ENCODE data around the gene SCARB1. TPM values are rescaled to one million over a fixed set of nuclear protein-coding genes. Genes with fewer than 3 reads are reported as not detected.

SCARB1 gene
- total RNA-seq, 1 donor from 2014 or later, result 4.3 TPM

GRCh38 chr12:124737040-124737419, 126.6 kb downstream of the SCARB1 start:
- no peak for DNase-seq (ENCODE audit: low spot score)
- Histone ChIP-seq H3K4me1 (peaks cover 14% of the 10 kb centered on the region), H3K27me3 (no peaks in the 10 kb centered on the region), H2AFZ (replicated peaks) (no peak overlapping the region), H3K79me2 (ENCODE audit: low read depth) (no peaks in the 10 kb centered on the region), H3K4me2 (no peak overlapping the region), H4K20me1 (ENCODE audit: low read depth) (peaks cover 3% of the 10 kb centered on the region), H3K36me3 (no peaks in the 10 kb centered on the region), H3K27ac (no peak overlapping the region), H3K9ac (no peak overlapping the region), H3K4me3 (no peak overlapping the region), H3K9me3 (ENCODE audit: low read depth) (no peaks in the 10 kb centered on the region), H3F3A (ENCODE audit: low read depth) (peaks cover 32% of the 10 kb centered on the region)
- Mint-ChIP-seq H3K4me3 (no peak overlapping the region), H3K27me3 (ENCODE audit: insufficient read depth, low read depth) (peaks cover 56% of the 10 kb centered on the region), H3K27ac (peak overlapping the region; percentile 50), H3K9me3 (peaks cover 16% of the 10 kb centered on the region), H3K4me1 (peaks cover 63% of the 10 kb centered on the region), H3K36me3 (no peaks in the 10 kb centered on the region)
- no peak for TF ChIP-seq EZH2 (IDR thresholded peaks at IDR 0.05)
- no peak for TF ChIP-seq EZH2phosphoT487 (IDR thresholded peaks at IDR 0.05)
- TF ChIP-seq CTCF (IDR thresholded peaks at IDR 0.05), result no peak

GRCh38 chr12:124736115-124737039, 127.3 kb downstream of the SCARB1 start:
- Histone ChIP-seq H3K4me3 (no peak overlapping the region), H2AFZ (replicated peaks) (no peak overlapping the region), H3K27me3 (no peaks in the 10 kb centered on the region), H3K9ac (no peak overlapping the region), H3F3A (ENCODE audit: low read depth) (peaks cover 32% of the 10 kb centered on the region), H3K27ac (no peak overlapping the region), H3K36me3 (no peaks in the 10 kb centered on the region), H4K20me1 (ENCODE audit: low read depth) (peaks cover 3% of the 10 kb centered on the region), H3K4me2 (no peak overlapping the region), H3K4me1 (peaks cover 14% of the 10 kb centered on the region), H3K79me2 (ENCODE audit: low read depth) (no peaks in the 10 kb centered on the region), H3K9me3 (ENCODE audit: low read depth) (no peaks in the 10 kb centered on the region)
- H3K27me3 Mint-ChIP-seq (ENCODE audit: insufficient read depth, low read depth), result peaks cover 55% of the 10 kb centered on the region
- no peak for DNase-seq (ENCODE audit: low spot score)
- H3K4me3 Mint-ChIP-seq, result no peak overlapping the region
- no peak overlapping the region for H3K27ac Mint-ChIP-seq
- TF ChIP-seq EZH2phosphoT487 (IDR thresholded peaks at IDR 0.05), result no peak
- TF ChIP-seq EZH2 (IDR thresholded peaks at IDR 0.05), result no peak
- TF ChIP-seq CTCF (IDR thresholded peaks at IDR 0.05), result no peak
- peaks cover 62% of the 10 kb centered on the region for H3K4me1 Mint-ChIP-seq
- peaks cover 18% of the 10 kb centered on the region for H3K9me3 Mint-ChIP-seq
- no peaks in the 10 kb centered on the region for H3K36me3 Mint-ChIP-seq

- Histone ChIP-seq H3K79me2 (ENCODE audit: low read depth) (no peaks in the 10 kb centered on the region), H3K4me2 (peak overlapping the region; percentile 59), H3K36me3 (no peaks in the 10 kb centered on the region), H3K27ac (peak overlapping the region; percentile 71), H3K9ac (no peak overlapping the region), H4K20me1 (ENCODE audit: low read depth) (peaks cover 3% of the 10 kb centered on the region), H2AFZ (replicated peaks) (no peak overlapping the region), H3K27me3 (no peaks in the 10 kb centered on the region), H3K4me3 (no peak overlapping the region), H3K4me1 (peaks cover 14% of the 10 kb centered on the region), H3F3A (ENCODE audit: low read depth) (peaks cover 32% of the 10 kb centered on the region), H3K9me3 (ENCODE audit: low read depth) (no peaks in the 10 kb centered on the region)
- DNase-seq (ENCODE audit: low spot score), result peak; percentile 94
- H3K36me3 Mint-ChIP-seq, result no peaks in the 10 kb centered on the region
- TF ChIP-seq EZH2phosphoT487 (IDR thresholded peaks at IDR 0.05) (no peak), CTCF (IDR thresholded peaks at IDR 0.05) (peak; percentile 64)
- H3K4me3 Mint-ChIP-seq, result peak overlapping the region; percentile 48
- peak overlapping the region; percentile 50 for H3K27ac Mint-ChIP-seq
- peaks cover 65% of the 10 kb centered on the region for H3K4me1 Mint-ChIP-seq
- H3K27me3 Mint-ChIP-seq (ENCODE audit: insufficient read depth, low read depth), result peaks cover 43% of the 10 kb centered on the region
- peaks cover 12% of the 10 kb centered on the region for H3K9me3 Mint-ChIP-seq
Observed at GRCh38 chr12:124734224-124734788, 129.4 kb downstream of the SCARB1 start.

All from neural progenitor cell (in vitro differentiated cells).